PFSK-1 (cell line): ENCODE results near the gene GYPC.

Experiments
- FOXP2 ChIP-seq: optimal IDR thresholded peaks from 2 replicates; pipeline ENCODE3; 2011; ENCODE audit warnings: borderline replicate concordance, control low read depth, inconsistent platforms; ENCODE audit not compliant: insufficient read depth; ENCODE audit errors: extremely low read length, extremely low read depth
- POLR2AphosphoS5 ChIP-seq: IDR thresholded peaks from 2 replicates; pipeline ENCODE4 v1.6.1; 2012; ENCODE audit warnings: low read depth, mild to moderate bottlenecking, control low read depth, low read length, moderate library complexity
- REST ChIP-seq, 2 experiments: IDR thresholded peaks; 2 replicates each; pipeline versions ENCODE4 v1.6.1 to v1.8.0; 2011 to 2012; ENCODE audit warnings: low read depth in 2 of 2, low read length in 2 of 2, control low read depth in 1 of 2, inconsistent platforms in 1 of 2, mild to moderate bottlenecking in 1 of 2, moderate library complexity in 1 of 2; ENCODE audit not compliant: insufficient read depth in 1 of 2
- SIN3A ChIP-seq: IDR thresholded peaks from 2 replicates; pipeline ENCODE4 v1.6.1; 2012; ENCODE audit warnings: mild to moderate bottlenecking, low read length, moderate library complexity, borderline replicate concordance; ENCODE audit not compliant: insufficient read depth
- TAF1 ChIP-seq: IDR thresholded peaks from 2 replicates; pipeline ENCODE4 v1.6.1; 2012; ENCODE audit warnings: low read length, control low read depth, borderline replicate concordance; ENCODE audit not compliant: insufficient read depth

GRCh38 chr2:126717928-126718327 is 62.0 kb downstream of the GYPC start:
- no peak for TF ChIP-seq POLR2AphosphoS5
- no peak for TF ChIP-seq SIN3A
- no peak for TF ChIP-seq REST (IDR thresholded peaks at IDR 0.05; ENCODE audit: insufficient read depth in 1 of 2, low read depth in 2 of 2, low read length in 2 of 2)
- no peak for TF ChIP-seq TAF1
- no peak for TF ChIP-seq FOXP2
